HCT116 (cell line): ENCODE results near the gene CDC42EP5. TPM values are rescaled to one million over a fixed set of nuclear protein-coding genes. Genes with fewer than 3 reads are reported as not detected.

Experiments
- ATAC-seq: fragments of 200-7000 bp; cut with Tn5 transposase; 2 replicates; pipeline ENCODE4 v1.9.1; 2020; ENCODE audit warnings: mild to moderate bottlenecking, moderate library complexity
- BruUV-seq: library from RNA; stranded (reverse); fragments of 400-500 nt; replicated peaks from 2 replicates; lab custom pipeline; 2021; lab: Mats Ljungman, UMichigan
- CTCF ChIA-PET: fragments of 300-600 bp; sonication (Branson Sonifier 250); formaldehyde crosslinking; loops from one replicate; lab custom pipeline; 2021; ENCODE audit warnings: antibody characterized with exemption; lab: Charles Lee
- POLR2A ChIA-PET: fragments of 300-600, 350-600 bp; sonication (Branson Sonifier 250); formaldehyde crosslinking; loops from one replicate; lab custom pipeline; 2021; ENCODE audit warnings: antibody characterized with exemption; lab: Charles Lee
- RAD21 ChIA-PET, 2 experiments: fragments of 300-600 bp; sonication (Branson Sonifier 250); formaldehyde crosslinking; loops; one replicate each; lab custom pipeline; 2023; ENCODE audit warnings: low total read pairs in 2 of 2; ENCODE audit not compliant: uncharacterized antibody in 2 of 2, unreplicated experiment in 2 of 2, low non-redundant PET in 1 of 2; lab: Charles Lee
- DNase-seq: peaks from one replicate; pipeline ENCODE4 v3.0.0-alpha.2; 2010; ENCODE audit warnings: low read depth, low spot score
- H2AFZ ChIP-seq: fragments of 200-600 bp; shearing (Covaris generic), sonication (generic); 2 replicates; pipeline ENCODE4 v1.6.1; 2017; ENCODE audit warnings: low read depth, mixed run types, mixed read lengths, antibody characterized with exemption, low read length; ENCODE audit not compliant: poor library complexity, severe bottlenecking
- H3K27ac ChIP-seq: 2 replicates; pipeline ENCODE4 v1.5.1; 2012; ENCODE audit warnings: low read depth, low read length
- H3K27me3 ChIP-seq: fragments of 200-600 bp; sonication (generic); 2 replicates; pipeline ENCODE4 v1.6.1; 2016; ENCODE audit warnings: mixed run types, low read length, mixed read lengths; ENCODE audit not compliant: insufficient read depth
- H3K36me3 ChIP-seq, 2 experiments: fragments of 200-500 bp in 1 of 2; fragments of 200-600 bp in 1 of 2; sonication (Bioruptor generic) in 1 of 2; sonication (generic) in 1 of 2; 2 replicates each; pipeline versions ENCODE4 v1.5.1 to v1.6.1; 2014 to 2016; ENCODE audit warnings: low read length in 2 of 2, inconsistent platforms in 1 of 2, mixed read lengths in 1 of 2, mixed run types in 1 of 2; ENCODE audit not compliant: insufficient read depth in 2 of 2, control insufficient read depth in 1 of 2
- H3K4me1 ChIP-seq, 2 experiments: fragments of 200-600 bp in 1 of 2; sonication (generic) in 1 of 2; 2 replicates each; pipeline versions ENCODE4 v1.5.1 to v1.6.1; 2012 to 2017; ENCODE audit warnings: low read length in 2 of 2, inconsistent platforms in 1 of 2, mild to moderate bottlenecking in 1 of 2, mixed read lengths in 1 of 2, mixed run types in 1 of 2, moderate library complexity in 1 of 2; ENCODE audit not compliant: insufficient read depth in 2 of 2, control insufficient read depth in 1 of 2
- H3K4me2 ChIP-seq: fragments of 200-600 bp; sonication (generic); 2 replicates; pipeline ENCODE4 v1.6.1; 2017; ENCODE audit warnings: mixed run types, low read length, mixed read lengths
- H3K4me3 ChIP-seq, 2 experiments: fragments of 200-600 bp in 1 of 2; sonication (generic) in 1 of 2; replicated peaks in 1 of 2; 2 replicates each; pipeline ENCODE4 v1.5.1; 2011 to 2016; ENCODE audit warnings: low read length in 2 of 2, control low read depth in 1 of 2, low read depth in 1 of 2, mild to moderate bottlenecking in 1 of 2, mixed read lengths in 1 of 2, mixed run types in 1 of 2
- H3K79me2 ChIP-seq: fragments of 200-600 bp; sonication (generic); 2 replicates; pipeline ENCODE4 v1.6.1; 2017; ENCODE audit warnings: mild to moderate bottlenecking, mixed run types, low read length, moderate library complexity, mixed read lengths; ENCODE audit not compliant: insufficient read depth
- H3K9ac ChIP-seq: fragments of 200-600 bp; sonication (generic); 2 replicates; pipeline ENCODE4 v1.6.1; 2016; ENCODE audit warnings: low read length, mixed read lengths
- H3K9me2 ChIP-seq: fragments of 200-600 bp; sonication (generic), shearing (Covaris generic); 2 replicates; pipeline ENCODE4 v1.6.1; 2017; ENCODE audit warnings: mixed run types, mild to moderate bottlenecking, moderate library complexity; ENCODE audit not compliant: insufficient read depth
- H3K9me3 ChIP-seq, 2 experiments: fragments of 200-500 bp in 1 of 2; fragments of 200-600 bp in 1 of 2; sonication (Bioruptor generic) in 1 of 2; sonication (generic) in 1 of 2; 2 replicates each; pipeline ENCODE4 v1.6.1; 2014 to 2017; ENCODE audit warnings: low read length in 2 of 2, mixed read lengths in 2 of 2, inconsistent platforms in 1 of 2, low read depth in 1 of 2, mild to moderate bottlenecking in 1 of 2, mixed run types in 1 of 2, moderate library complexity in 1 of 2; ENCODE audit not compliant: control insufficient read depth in 1 of 2, insufficient read depth in 1 of 2
- H4K20me1 ChIP-seq: fragments of 200-600 bp; sonication (generic), shearing (Covaris generic); 2 replicates; pipeline ENCODE4 v1.6.1; 2017; ENCODE audit warnings: mixed run types, mild to moderate bottlenecking, moderate library complexity; ENCODE audit not compliant: insufficient read depth
- CEBPB ChIP-seq: IDR thresholded peaks from 2 replicates; pipeline ENCODE4 v1.6.1; 2012; ENCODE audit warnings: low read depth
- ELF1 ChIP-seq: IDR thresholded peaks from 2 replicates; pipeline ENCODE4 v1.6.1; 2012; ENCODE audit warnings: low read depth, borderline replicate concordance
- EZH2 ChIP-seq: fragments of 200-600 bp; sonication (generic); IDR thresholded peaks from 2 replicates; pipeline ENCODE4 v1.6.1; 2017; ENCODE audit warnings: antibody characterized with exemption, mixed run types
- FOSL1 ChIP-seq: IDR thresholded peaks from 2 replicates; pipeline ENCODE4 v1.6.1; 2012; ENCODE audit warnings: low read depth
- POLR2AphosphoS5 ChIP-seq: IDR thresholded peaks from 2 replicates; pipeline ENCODE4 v1.6.1; 2011; ENCODE audit warnings: mild to moderate bottlenecking, low read depth, low read length, moderate library complexity
- SIN3A ChIP-seq: IDR thresholded peaks from 2 replicates; pipeline ENCODE4 v1.6.1; 2012; ENCODE audit warnings: low read depth
- SP1 ChIP-seq: IDR thresholded peaks from 2 replicates; pipeline ENCODE4 v1.6.1; 2012; ENCODE audit warnings: low read depth
- SRF ChIP-seq: IDR thresholded peaks from 2 replicates; pipeline ENCODE4 v1.6.1; 2012; ENCODE audit warnings: low read depth
- ZNF274 ChIP-seq: fragments of 200-500 bp; sonication (Bioruptor generic); IDR thresholded peaks from 2 replicates; pipeline ENCODE4 v1.6.1; 2014; ENCODE audit warnings: mild to moderate bottlenecking, low read depth, low read length, inconsistent platforms
- intact Hi-C: fragments of 100-400 bp; cut with micrococcal nuclease; formaldehyde crosslinking; loops from 2 replicates; pipeline ENCODE4 v1.10.0; 2022
- total RNA-seq: library from RNA; stranded (reverse); gene quantifications from one replicate; pipeline ENCODE4 v1.2.1, GENCODE V29; 2021; ENCODE audit not compliant: unreplicated experiment
- TF ChIP-seq, protein P1 (sequence below): IDR thresholded peaks from 2 replicates; pipeline ENCODE4 v1.6.1; 2012
- TF ChIP-seq, protein P2 (sequence below): IDR thresholded peaks from 2 replicates; pipeline ENCODE4 v1.6.1; 2011; ENCODE audit warnings: mild to moderate bottlenecking, low read length, moderate library complexity; ENCODE audit not compliant: insufficient replicate concordance; ENCODE audit errors: extremely low read depth
- TF ChIP-seq, protein P3 (sequence below): IDR thresholded peaks from 2 replicates; pipeline ENCODE4 v1.6.1; 2012; ENCODE audit warnings: low read depth
- TF ChIP-seq, protein P4 (sequence below): IDR thresholded peaks from 2 replicates; pipeline ENCODE4 v1.6.1; 2012

CDC42EP5 gene
- total RNA-seq, 1 experiment from 2014 or later, result 0.64 TPM

DNA sequence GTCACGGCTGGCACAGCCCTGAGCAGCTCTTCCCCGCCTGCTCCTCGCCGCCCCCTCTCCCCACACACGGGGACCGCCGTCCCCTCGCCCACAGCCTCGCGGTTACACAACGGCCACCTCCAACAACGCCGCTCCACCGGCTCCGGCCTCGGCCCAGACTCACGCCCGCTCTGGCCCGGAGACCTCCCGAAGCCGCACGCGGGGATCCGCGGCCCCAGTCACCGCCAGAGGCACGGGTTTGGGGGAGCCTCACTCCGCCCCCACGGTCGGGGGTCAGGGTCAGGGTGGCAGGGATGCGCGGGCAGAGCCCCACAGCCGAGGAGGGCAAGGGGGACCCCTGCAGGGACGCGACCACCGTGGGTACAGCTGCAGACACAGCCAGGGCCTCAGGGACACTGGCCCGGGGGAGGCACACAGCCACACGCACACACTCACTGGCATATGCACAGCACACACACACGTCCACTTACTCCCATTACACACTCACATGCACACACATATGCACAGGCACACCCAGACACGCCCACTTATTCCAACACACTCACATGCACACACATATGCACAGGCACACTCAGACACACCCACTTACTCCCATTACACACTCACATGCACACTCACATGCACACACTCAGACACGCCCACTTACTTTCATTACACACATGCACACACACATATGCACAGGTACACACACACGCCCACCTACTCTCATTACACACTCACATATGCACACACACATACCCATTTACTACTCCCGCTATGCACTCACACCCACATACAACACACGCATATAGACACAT is 56.2 kb downstream of the CDC42EP5 start:
- no peak for DNase-seq
- ChIA-PET CTCF (no interaction called here), POLR2A (no interaction called here)

More for the DNA sequence above, 56.2 kb downstream of the CDC42EP5 start:
- Histone ChIP-seq H3K4me2 (no peak overlapping the region), H3K9ac (no peak overlapping the region), H3K4me3 (no peak overlapping the region), H3K9me2 (no peaks in the 10 kb centered on the region), H3K79me2 (no peaks in the 10 kb centered on the region), H2AFZ (no peak overlapping the region), H3K27ac (no peak overlapping the region), H3K9me3 (no peaks in the 10 kb centered on the region), H3K4me1 (peaks cover 0 to 8% of the 10 kb centered on the region in 2 experiments; a peak in 1 of 4 replicates), H3K36me3 (no peaks in the 10 kb centered on the region), H4K20me1 (no peaks in the 10 kb centered on the region), H3K27me3 (no peaks in the 10 kb centered on the region)
- RAD21 ChIA-PET, result no interaction called here
- ATAC-seq, result no peak
- BruUV-seq, result no TSS peak
- intact Hi-C loops, result no loop called here
- TF ChIP-seq SRF, result no peak
- TF ChIP-seq, protein P1, sequence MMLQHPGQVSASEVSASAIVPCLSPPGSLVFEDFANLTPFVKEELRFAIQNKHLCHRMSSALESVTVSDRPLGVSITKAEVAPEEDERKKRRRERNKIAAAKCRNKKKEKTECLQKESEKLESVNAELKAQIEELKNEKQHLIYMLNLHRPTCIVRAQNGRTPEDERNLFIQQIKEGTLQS, result no peak
- TF ChIP-seq ZNF274, result no peak
- TF ChIP-seq, protein P2, sequence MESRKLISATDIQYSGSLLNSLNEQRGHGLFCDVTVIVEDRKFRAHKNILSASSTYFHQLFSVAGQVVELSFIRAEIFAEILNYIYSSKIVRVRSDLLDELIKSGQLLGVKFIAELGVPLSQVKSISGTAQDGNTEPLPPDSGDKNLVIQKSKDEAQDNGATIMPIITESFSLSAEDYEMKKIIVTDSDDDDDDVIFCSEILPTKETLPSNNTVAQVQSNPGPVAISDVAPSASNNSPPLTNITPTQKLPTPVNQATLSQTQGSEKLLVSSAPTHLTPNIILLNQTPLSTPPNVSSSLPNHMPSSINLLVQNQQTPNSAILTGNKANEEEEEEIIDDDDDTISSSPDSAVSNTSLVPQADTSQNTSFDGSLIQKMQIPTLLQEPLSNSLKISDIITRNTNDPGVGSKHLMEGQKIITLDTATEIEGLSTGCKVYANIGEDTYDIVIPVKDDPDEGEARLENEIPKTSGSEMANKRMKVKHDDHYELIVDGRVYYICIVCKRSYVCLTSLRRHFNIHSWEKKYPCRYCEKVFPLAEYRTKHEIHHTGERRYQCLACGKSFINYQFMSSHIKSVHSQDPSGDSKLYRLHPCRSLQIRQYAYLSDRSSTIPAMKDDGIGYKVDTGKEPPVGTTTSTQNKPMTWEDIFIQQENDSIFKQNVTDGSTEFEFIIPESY, result no peak
- TF ChIP-seq, protein P3, sequence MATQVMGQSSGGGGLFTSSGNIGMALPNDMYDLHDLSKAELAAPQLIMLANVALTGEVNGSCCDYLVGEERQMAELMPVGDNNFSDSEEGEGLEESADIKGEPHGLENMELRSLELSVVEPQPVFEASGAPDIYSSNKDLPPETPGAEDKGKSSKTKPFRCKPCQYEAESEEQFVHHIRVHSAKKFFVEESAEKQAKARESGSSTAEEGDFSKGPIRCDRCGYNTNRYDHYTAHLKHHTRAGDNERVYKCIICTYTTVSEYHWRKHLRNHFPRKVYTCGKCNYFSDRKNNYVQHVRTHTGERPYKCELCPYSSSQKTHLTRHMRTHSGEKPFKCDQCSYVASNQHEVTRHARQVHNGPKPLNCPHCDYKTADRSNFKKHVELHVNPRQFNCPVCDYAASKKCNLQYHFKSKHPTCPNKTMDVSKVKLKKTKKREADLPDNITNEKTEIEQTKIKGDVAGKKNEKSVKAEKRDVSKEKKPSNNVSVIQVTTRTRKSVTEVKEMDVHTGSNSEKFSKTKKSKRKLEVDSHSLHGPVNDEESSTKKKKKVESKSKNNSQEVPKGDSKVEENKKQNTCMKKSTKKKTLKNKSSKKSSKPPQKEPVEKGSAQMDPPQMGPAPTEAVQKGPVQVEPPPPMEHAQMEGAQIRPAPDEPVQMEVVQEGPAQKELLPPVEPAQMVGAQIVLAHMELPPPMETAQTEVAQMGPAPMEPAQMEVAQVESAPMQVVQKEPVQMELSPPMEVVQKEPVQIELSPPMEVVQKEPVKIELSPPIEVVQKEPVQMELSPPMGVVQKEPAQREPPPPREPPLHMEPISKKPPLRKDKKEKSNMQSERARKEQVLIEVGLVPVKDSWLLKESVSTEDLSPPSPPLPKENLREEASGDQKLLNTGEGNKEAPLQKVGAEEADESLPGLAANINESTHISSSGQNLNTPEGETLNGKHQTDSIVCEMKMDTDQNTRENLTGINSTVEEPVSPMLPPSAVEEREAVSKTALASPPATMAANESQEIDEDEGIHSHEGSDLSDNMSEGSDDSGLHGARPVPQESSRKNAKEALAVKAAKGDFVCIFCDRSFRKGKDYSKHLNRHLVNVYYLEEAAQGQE, result no peak
- TF ChIP-seq POLR2AphosphoS5, result no peak
- no peak for TF ChIP-seq SIN3A
- TF ChIP-seq ELF1, result no peak
- TF ChIP-seq EZH2, result no peak
- no peak for TF ChIP-seq CEBPB
- TF ChIP-seq SP1, result no peak
- no peak for TF ChIP-seq FOSL1
- TF ChIP-seq, protein P4, sequence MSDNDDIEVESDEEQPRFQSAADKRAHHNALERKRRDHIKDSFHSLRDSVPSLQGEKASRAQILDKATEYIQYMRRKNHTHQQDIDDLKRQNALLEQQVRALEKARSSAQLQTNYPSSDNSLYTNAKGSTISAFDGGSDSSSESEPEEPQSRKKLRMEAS, result no peak
